NCI-H748 (cell line): ENCODE results near the gene PRDM16.

Experiments
- DNase-seq: peaks from one replicate; lab custom pipeline; 2025; ENCODE audit not compliant: unreplicated experiment; lab: John Stamatoyannopoulos, UW

Gene PRDM16

DNA sequence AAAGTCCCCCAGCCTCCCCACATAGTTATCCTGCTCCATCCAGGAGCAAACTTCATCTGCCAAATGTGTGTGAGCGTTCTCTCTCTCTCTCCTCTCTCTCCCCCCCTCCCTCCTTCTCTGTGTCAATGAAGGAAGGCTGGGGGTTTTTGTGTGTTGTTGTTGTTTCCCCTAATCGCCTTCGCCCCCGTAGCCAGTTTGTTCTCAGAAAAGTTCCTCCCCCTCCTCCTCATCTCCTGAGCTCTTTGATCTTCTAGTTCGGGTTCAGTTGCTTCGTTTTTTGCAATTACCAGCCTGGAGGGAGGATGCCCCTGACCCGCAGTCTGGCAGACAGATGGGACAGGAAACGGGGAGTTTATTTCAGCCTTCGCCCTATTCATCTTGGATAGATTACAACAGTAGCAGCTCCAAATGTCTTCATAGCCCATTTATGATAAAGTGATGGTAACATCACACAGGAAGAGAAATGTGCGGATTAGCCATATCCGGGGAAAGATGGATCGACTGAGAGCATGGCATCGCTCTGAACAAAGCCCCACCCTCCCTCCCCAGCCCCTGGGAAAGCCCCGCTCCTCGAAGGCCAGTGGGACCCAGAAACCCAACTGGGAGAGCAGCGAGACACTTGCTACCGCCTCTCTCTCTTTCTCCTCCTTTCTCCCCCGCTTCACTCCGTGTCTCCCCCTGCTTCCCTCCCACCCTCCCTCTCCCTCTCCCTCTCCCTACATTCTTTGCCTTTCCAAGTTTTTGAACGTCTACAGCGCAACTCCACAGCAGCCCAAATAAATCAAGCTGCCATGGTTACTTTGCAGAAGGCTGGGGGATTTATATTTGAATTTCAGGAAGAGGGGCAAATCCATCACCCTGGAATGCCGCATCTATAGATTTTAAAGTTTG, 245.7 kb downstream of the PRDM16 start:
- DNase-seq = no peak

DNA sequence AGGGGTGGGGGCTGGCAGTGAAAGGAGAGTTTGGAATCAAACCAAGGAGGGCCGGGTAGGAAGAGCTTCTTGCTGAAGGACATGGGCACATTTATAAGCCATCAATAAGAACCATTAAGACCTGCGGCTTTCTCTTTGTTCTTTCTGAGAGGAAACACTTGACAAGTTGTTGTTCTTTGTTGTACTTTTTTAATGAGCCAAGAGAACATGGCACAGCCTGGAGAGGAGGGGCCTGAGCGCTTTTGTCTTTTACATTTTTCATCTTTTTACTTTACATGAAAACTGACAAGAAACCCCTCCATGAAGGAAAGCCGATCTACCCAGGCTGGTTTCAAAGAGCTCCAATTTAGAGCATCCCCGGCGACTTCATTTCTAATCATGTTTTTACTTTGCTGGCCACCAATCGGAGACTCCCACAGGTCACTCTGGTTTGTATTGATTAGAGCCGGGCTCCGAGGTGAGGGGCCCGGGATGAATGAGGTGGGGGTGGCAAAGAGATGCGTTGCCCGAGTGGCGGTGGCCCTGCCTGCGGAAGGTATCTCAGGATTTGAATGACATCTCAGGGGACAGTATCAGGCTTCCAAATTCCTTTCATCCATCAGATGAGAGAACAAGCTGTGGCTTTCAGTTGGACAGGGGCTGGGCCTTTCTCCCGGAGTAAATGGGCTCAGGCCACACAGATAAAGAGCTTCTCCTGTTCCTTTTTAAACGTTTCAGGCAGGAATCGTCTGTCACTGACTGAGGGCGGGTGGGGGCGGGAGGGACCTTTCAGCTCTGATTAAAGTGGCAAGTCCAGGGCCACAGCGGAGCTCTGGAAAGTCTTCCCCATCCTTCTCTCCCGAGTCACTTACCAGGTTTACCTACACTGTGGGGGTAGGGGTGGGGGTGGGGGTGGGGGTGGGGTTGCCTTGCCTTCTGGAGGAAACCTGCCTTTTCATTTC, 246.7 kb downstream of the PRDM16 start:
- DNase-seq = no peak

DNA sequence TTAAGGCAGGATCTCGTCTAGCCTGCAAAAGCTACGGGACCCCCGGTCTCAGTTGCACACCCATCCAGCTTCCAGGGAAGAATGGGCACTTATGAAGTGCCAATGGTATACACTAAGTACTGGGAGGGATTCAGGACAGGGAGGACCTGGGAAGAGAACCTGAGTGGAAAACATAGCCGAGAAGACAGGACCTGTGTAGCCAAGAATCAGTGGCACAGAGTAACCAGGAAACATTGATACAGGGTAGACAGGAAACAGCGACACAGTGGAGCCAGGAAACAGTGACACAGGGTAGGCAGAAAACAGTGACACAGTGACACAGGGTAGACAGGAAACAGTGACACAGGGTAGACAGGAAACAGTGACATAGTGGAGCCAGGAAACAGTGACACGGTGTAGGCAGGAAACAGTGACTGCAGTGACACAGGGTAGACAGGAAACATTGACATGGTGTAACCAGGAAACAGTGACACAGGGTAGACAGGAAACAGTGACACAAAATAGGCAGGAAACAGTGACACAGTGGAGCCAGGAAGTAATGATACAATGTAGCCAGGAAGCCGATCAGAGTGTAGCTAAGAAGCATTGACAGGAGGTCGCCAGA, 247.4 kb downstream of the PRDM16 start:
- DNase-seq = no peak

DNA sequence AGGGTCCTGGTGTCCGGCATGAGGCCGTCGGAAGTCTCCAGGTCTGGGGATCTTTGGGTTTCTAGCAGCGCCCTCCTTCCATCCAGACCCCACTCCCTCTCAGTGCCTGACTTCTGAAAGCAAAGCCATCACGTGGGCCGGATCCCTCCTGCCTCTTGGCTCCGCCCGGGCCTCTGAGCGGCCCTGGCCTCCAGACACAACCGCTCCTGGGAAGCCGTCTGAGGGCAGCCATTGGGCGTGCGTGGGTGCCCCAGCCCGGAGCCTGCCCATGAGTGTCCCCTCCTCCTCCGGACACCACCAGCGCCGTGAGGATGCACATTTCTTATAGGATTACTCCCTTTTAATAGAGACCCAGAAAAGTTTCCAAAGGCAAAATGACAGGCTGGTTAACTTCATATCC, 248.5 kb downstream of the PRDM16 start:
- DNase-seq = no peak

DNA sequence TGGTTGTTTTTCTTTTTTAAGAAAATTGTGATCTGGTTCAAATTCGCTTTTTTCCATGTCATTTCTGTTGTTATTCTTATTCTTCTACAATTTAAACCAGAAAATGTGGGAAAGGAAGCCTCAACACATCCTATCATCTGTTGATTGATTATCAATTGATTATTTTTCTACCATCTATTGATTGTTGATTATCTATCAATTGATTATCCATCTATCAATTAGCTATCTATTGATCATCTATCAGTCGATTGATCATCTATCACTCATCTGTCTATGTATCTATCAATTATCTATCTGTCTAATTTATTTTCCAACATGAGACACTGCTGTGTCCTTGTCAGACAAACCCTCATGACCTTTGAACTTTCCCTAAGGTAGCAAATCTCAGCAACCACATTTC, 249.3 kb downstream of the PRDM16 start:
- DNase-seq = no peak

DNA sequence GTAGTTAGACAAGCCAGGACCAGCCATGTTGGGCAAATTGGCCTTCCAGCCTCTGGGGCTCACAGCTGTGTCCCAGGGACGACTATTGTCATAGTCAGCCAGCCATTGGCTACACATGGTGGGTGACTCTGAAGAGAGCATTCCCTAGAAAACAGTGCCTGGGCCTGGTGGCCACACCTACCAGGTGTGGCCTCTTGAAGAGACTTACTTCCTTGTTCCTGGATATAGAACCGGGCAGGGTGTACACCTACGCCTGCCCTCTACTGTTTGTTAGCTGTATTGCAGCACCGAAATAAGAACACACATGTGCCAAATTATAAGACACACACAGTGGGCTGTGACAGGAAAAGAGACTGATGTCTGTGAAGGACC, 250.9 kb downstream of the PRDM16 start:
- peak; percentile 77 for DNase-seq

DNA sequence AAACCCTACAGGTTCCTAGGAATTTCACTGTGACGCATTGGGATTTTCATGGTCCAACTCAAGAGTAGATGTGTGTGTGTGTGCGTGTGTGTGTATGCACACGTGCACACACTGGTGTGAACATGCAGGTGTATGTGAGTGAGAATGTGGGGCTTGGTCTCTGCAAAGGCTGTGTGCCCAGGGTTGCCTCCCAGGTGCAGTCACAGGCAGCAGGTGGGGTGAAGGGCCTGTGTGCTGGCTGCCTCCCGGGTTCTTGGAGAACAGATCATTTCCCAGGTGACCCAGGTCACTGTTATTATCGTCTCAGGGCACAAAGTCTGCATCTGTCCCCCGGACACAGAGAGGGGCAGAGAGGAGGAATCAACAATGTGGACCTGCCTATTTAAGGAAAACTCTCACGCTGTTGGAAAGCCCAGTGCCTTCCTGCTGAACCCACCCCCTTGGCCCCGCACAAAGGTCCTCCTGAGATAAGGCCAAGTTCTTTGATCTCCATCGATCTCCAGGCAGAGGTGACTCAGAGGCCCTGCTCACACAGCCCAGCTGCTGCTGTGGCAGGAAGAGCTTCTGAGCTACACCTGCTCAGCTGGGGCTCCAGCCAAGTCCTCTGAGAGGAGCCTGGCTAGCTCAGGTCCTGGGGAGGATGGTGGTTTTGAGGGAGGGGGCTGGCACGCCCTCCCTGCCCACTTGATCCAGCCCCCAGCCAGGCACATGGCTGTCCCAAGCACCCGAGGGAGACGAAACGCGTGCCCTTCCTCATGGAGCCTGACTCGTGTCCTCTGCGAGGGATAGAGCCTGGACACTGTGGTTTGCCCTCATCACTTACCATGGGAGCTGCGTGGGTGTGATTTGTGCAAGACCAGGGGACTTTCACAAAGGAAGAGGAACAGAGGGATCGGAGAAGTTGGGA, 251.5 kb downstream of the PRDM16 start:
- no peak for DNase-seq

DNA sequence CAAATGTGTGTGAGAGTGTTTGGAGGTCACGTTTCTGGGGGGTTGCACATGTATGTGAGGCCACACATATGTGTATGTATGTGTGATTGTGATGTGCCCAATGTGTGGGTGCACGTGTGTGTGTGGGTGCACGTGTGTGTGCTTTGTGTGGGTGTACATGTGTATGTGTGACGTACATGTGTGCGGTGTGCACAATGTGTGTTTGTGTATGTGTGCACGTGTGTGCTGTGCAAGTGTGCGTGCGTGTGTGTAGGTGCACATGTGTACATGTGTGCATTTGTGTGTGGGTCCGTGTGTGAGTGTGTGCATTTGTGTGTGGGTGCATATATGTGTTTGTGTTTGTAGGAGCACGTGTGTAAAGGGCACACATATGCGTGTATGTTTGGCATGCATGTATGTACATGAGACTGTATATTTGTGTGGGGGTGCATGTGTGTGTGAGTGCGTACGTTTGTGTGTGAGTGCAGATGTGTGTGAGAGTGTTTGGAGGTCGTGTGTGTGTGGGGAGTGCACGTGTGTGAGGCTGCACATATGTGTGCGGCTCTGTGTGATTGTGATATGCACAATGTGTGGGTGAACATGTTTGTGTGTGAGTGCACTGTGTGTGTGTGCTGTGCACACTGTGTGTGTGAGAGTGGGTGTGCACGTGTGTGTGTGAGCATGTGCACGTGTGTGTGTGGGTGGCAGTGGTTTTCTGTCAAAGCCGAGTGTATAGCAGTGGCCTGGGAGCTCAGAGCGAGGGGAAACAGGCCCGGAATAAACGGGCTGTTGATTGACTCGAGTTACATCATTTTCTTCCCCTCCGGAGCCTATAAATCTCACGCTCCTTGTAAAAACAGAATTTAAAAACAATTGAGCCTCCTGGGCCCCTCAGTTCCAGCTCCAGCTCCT, 252.8 kb downstream of the PRDM16 start:
- no peak for DNase-seq

DNA sequence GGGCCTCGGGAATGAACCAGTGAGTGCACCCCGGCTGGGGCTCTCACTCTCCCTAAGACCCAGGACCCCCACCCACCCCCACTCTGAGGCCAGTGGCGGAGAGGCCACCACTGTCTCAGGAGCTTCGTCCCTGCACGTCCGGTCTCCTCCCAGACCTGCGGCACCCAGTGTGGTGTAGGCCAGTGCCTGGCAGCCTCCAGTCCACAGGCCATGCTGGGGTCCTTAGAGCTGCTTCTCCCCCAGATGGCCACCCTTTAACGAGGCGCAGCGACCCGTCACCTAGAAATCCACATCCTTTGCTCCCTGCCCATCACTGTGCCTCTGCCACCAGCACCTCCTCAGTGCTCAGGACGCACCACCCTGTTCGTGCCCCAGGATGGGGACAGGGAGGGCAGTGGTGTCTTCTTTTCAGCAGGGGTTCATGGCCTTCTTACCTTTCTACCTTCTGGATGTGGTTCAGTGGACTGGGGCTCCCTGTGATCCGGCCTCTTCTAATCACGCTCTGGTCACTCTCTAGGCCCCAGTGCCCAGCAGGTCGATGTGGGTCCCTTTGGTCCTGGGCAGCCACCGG, 253.5 kb downstream of the PRDM16 start:
- DNase-seq = no peak

DNA sequence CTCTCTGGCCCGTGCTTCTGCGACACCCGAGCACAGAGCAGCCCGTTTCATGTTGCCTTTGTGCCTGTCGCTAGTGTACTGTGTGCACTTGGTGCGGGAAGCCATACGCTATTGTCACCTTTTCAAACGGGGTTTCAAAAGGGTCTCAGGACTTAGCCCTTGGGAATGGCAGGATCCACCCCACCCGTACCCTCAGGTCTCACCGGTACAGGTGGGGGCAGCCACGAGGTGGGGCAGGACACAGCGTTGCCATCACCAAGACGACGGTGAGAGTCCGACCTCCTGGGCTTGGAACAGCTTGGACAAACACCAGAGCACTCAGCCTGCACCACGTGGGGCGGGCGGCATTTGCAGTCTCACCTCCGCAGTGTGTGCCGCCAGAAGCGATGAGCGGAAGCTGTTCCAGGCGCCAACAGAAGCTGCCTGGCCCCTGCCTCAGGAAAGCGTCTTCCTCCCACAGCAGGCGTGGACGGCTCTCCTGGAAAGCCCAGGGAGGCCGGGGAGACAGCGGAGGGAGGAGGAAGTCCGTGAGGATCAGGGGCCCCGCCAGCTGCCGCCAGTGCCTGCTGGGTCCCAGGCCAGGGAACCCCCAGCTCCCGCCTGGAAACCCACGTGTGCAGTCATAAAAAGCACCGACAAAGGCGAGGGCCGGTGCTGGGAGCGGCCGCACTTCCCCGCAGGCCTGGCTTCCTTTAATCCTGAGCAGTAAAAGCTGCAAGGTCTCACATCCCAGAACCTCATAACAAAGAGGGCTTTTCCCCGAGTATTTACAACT, 254.2 kb downstream of the PRDM16 start:
- peak; percentile 78 for DNase-seq

DNA sequence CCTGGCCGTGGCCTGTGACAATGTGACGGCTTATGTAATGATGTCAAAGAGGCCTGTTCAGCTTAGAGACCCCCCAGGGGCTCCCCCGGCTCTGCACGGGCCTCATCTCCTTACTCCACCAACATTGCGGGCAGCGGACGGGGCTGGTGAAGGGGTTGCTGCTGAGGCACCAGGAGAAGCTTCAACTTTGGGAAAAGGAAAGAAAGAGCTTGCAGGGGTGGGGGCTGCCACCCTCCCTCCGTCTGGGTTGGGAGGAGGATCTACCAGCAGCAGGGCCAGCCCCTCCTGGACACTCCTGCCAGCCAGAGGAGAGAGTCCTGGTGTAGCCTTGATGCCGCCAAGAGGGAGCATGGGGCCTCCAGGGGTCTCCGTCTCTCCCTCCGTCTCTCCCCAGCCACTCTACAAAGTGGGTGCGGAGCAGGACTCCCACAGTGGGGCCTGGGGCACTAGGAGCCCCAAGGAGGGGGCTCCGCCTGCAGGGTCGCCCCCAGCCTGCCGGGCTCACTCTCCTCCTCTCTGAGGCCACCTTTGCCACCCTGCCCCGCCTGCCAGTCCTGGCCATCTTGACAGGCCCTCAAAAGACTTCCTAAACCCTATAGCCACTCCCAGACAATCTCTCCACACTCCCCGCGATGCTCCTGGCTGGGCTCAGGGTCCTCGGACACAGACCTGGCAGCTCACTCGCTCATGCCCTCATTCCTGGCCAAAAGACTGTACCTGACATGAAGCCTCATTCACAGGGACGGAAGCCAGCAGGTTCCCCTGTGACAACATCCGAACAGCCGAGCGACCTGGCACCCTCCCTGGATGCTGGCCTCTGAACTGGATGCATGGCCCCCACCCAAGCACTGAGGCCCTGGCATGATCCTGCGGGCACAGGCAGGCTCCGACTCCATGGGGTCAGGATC, 255.0 kb downstream of the PRDM16 start:
- no peak for DNase-seq

DNA sequence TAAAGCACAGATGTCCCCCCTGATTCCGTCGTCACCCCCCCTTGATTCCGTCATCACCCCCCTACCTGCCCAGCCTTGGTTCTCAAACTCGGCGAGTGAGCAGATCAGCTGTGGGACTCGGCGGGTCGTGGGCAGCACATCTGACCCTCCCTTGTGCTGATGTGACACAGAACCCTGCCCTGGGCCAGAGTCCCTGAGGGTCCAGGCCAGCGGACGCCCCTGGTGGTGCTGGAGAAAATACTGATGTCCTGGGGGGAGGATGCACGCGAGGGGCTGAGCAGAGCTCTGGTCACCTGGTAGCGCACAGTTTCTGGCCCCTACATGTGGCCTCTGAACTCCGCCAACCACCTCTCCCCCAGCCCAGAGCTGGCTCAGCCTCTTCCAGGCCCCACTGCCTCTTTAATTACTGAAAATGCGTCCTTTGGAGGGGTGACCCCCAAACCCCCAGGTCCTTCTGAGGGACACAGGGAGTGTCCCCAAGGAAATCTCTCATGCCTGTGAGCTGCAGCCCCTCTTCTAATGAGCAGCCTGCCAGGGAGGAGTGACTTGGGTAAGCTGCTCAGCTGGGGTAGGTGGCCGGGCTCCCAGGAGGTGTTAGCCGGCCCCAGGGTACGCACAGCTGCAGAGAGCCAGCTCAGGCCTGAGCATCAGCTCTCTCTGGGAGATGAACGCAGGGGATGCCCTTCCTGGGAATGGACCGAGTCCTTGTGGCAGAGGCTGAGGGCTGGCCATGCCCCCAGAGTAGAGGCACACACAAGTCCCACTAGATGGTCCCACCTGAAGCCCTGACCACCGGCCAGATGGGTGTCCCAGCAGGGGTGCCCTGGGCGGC, 255.9 kb downstream of the PRDM16 start:
- no peak for DNase-seq

DNA sequence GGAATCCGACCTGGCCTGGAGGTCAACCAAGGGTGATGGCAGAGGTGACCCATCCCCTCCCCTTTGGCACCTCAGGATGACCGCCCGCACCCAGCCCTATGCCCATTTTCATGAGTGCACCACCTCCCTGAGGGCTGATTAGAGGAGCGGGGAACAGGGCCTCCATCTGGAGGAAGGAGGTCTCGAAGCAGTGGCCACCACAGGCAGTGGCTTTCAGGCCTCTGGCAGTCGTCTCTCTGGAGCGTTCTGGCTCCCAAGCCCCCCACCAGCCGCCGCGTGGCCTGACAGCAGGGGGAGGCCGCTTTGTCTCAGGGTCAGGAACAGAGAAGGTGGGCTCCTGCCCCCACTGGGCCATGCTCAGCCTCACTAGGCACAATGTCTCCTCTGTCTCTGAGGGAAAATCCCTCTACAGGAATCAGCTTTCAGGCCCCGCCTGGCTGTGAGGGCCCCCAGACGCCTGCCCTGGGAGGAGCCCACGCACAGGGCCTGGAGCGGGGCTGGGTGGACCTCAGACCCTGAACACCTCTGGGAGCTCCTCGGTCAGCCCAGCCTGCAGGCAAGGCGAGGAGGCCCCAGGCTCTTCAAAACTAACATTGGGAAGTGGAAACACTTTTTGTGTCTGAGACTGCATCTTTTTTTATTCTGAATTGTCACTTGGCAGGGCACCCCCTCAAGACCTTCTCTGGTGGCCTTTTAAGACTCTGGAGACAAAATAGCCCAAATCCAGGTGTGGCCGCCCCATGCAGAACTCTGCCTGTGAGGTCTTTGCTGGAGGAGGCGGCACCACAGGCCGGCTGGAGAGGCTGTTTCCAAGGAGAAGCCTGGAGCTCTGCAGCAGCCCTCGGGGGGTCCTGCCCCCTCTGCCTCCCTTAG, 257.7 kb downstream of the PRDM16 start:
- DNase-seq = no peak

DNA sequence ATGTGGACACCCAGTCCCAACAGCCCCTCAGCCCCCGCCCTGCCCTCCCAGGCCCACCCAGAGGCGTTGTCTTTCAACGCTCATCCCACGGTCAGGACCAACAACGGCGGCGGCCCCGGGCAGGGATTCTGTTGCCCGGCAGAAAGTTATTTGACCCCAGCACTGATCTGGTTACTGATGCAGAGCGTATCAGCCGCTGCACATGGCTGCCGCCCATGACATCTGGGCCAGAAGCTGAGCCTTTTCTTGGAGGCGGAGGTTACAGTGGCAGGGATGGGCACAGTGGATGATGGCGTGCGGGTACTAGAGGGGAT, 258.3 kb downstream of the PRDM16 start:
- DNase-seq = no peak

DNA sequence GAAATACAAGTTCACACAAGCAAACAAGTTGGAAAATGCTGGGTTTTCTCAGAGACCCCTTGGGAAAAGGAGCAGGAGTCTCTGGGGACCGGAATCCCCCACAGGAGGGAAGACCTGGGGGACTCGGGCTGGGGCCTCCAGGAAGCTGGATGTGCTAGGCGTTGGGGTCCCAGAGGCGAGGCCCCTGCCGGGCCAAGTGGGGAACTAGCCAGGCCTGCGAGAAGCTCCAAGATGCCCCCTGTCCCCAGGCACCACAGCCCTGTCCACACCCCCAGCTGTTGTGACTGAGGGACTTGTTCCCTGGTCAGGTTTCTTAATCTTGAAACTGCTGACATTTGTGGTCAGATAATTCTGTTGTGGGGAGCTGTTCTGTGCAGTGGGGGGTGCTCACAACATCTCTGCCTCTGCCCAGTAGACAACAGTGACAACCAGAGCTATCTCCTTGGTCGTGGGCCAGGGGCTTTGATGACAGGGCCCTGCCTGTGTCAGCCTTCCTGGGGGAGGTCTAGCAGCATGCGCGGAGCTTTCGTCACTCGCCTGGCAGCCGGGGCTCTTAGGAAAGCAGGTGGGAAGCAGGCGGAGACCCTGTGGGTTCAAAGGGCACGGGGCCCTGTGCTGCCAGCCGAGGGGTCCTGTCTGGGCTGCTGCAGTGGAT, 259.1 kb downstream of the PRDM16 start:
- DNase-seq = no peak
